ENCODE data around the gene CHAT.
"Not testable (repeated sequence)": the region's sequence is repeated elsewhere in the genome, so short reads cannot be mapped to it uniquely, and the experiment has no call there.

Gene CHAT

GRCh38 chr10:49654036-49654693, 40.3 kb downstream of the CHAT start:
- no peak for DNase-seq

- DNase-seq = no peak
Measured at GRCh38 chr10:49655099-49655498, 41.3 kb downstream of the CHAT start.

GRCh38 chr10:49656845-49657493, 43.1 kb downstream of the CHAT start:
- DNase-seq = no peak

GRCh38 chr10:49657606-49658005, 43.8 kb downstream of the CHAT start:
- no peak for DNase-seq

GRCh38 chr10:49661140-49661856, 47.5 kb downstream of the CHAT start:
- no peak for DNase-seq

GRCh38 chr10:49662169-49662830, 48.5 kb downstream of the CHAT start:
- DNase-seq = no peak

- no peak for DNase-seq
Measured at GRCh38 chr10:49663596-49663995, 49.8 kb downstream of the CHAT start.

- DNase-seq = no peak
Measured at GRCh38 chr10:49664006-49664841, 50.4 kb downstream of the CHAT start.

GRCh38 chr10:49664842-49665355, 51.1 kb downstream of the CHAT start:
- DNase-seq = no peak

GRCh38 chr10:49666054-49666615, 52.3 kb downstream of the CHAT start:
- DNase-seq = no peak

GRCh38 chr10:49666685-49667084, 52.8 kb downstream of the CHAT start:
- no peak for DNase-seq

GRCh38 chr10:49667991-49668390, 54.2 kb downstream of the CHAT start:
- DNase-seq = no peak

- no peak for DNase-seq
Measured at GRCh38 chr10:49668684-49669083, 54.8 kb downstream of the CHAT start.

- DNase-seq = no peak
Measured at GRCh38 chr10:49678827-49679479, 65.1 kb downstream of the CHAT start.

GRCh38 chr10:49679480-49679893, 65.7 kb downstream of the CHAT start, which contains the start of gene C10orf53:
Gene C10orf53, plus strand, starts transcription at chr10:49679651. Its CDS starts 47 bp downstream, at chr10:49679698.
- no peak for DNase-seq

GRCh38 chr10:49682449-49682848, 68.6 kb downstream of the CHAT start:
- not testable (repeated sequence) for DNase-seq

GRCh38 chr10:49682879-49683278, 69.0 kb downstream of the CHAT start:
- DNase-seq = no peak

GRCh38 chr10:49686651-49687050, 72.8 kb downstream of the CHAT start:
- no peak for DNase-seq

GRCh38 chr10:49688261-49688846, 74.5 kb downstream of the CHAT start:
- no peak for DNase-seq

GRCh38 chr10:49688920-49689319, 75.1 kb downstream of the CHAT start:
- no peak for DNase-seq

Data from NCI-H1436 treated with DMSO at 0.1 percent for 48 hours (cell line).